Vagina (tissue), 2 donors: ENCODE results near the gene AMIGO2. TPM values are rescaled to one million over a fixed set of nuclear protein-coding genes. Genes with fewer than 3 reads are reported as not detected.

Experiments
- DNase-seq, 2 donors: peaks; one replicate each; pipeline ENCODE4 v3.0.0-alpha.2; 2017; ENCODE audit errors: extremely low spot score in 2 of 2
- H3K27ac ChIP-seq: fragments of 200-600 bp; sonication (generic); one replicate; pipeline ENCODE4 v1.5.1; 2019
- H3K27me3 ChIP-seq: fragments of 200-600 bp; sonication (generic); one replicate; pipeline ENCODE4 v1.5.1; 2019
- H3K36me3 ChIP-seq, 2 donors: fragments of 200-600 bp; sonication (generic); one replicate each; pipeline ENCODE4 v1.5.1; 2017 to 2019
- H3K4me1 ChIP-seq: fragments of 200-600 bp; sonication (generic); one replicate; pipeline ENCODE4 v1.5.1; 2019
- H3K4me3 ChIP-seq, 2 donors: fragments of 200-600 bp; sonication (generic); 1 replicate in 1 of 2; 2 replicates in 1 of 2; pipeline ENCODE4 v1.5.1; 2016 to 2019
- H3K9me3 ChIP-seq: fragments of 200-600 bp; sonication (generic); one replicate; pipeline ENCODE4 v1.5.1; 2019
- CTCF ChIP-seq, 3 experiments: fragments of 450-650 bp in 2 of 3; fragments of 200-600 bp in 1 of 3; sonication (generic) in 1 of 3; IDR thresholded peaks; one replicate each; pipeline ENCODE4 v1.5.1; 2017 to 2019; ENCODE audit warnings: antibody characterized with exemption in 3 of 3, mild to moderate bottlenecking in 2 of 3, moderate library complexity in 2 of 3
- POLR2A ChIP-seq, 2 donors: fragments of 450-650 bp; IDR thresholded peaks; one replicate each; pipeline ENCODE4 v1.6.1; 2017; ENCODE audit warnings: antibody characterized with exemption in 2 of 2, mild to moderate bottlenecking in 2 of 2, moderate library complexity in 2 of 2
- POLR2AphosphoS5 ChIP-seq, 2 donors: sonication (generic); formaldehyde crosslinking; IDR thresholded peaks; one replicate each; pipeline ENCODE4 v1.9.0; 2017; ENCODE audit warnings: antibody characterized with exemption in 2 of 2, mild to moderate bottlenecking in 2 of 2, low read depth in 1 of 2; ENCODE audit not compliant: insufficient read depth in 1 of 2
- intact Hi-C: fragments of 100-400 bp; cut with DNase I; formaldehyde crosslinking; loops from one replicate; pipeline ENCODE4 v1.15.1; 2023
- total RNA-seq: library from RNA; depleted of rRNA; stranded (reverse); fragments of >200 nt; gene quantifications from one replicate; pipeline ENCODE4 v1.2.3, GENCODE V29; 2016

The AMIGO2 gene
- total RNA-seq: 20.4 TPM

- no peak for DNase-seq
- H3K27me3 ChIP-seq: no peaks in the 10 kb centered on the region
Observed at GRCh38 chr12:47079468-47079980, at the start of gene AMIGO2, which contains the start of gene PCED1B. TSS of gene AMIGO2 (minus strand) at chr12:47079959. CDS start at chr12:47079002, 957 bp downstream. TSS of gene PCED1B (plus strand) at chr12:47079621. CDS start at chr12:47235064, 155,443 bp downstream.

GRCh38 chr12:47126246-47126645, 46.5 kb upstream of the AMIGO2 start:
- Histone ChIP-seq H3K9me3 (no peaks in the 10 kb centered on the region), H3K27ac (no peak overlapping the region), H3K4me1 (no peaks in the 10 kb centered on the region), H3K27me3 (no peaks in the 10 kb centered on the region), H3K4me3 (no peak overlapping the region), H3K36me3 (no peaks in the 10 kb centered on the region)
- TF ChIP-seq POLR2A (IDR thresholded peaks at IDR 0.05) (no peak), POLR2AphosphoS5 (IDR thresholded peaks at IDR 0.05; ENCODE audit: insufficient read depth in 1 of 2, low read depth in 1 of 2) (no peak), CTCF (IDR thresholded peaks at IDR 0.05) (no peak)
- no peak for DNase-seq
- intact Hi-C loops: no loop called here

More at GRCh38 chr12:47079468-47079980, at the start of gene AMIGO2, which contains the start of gene PCED1B:
- Histone ChIP-seq H3K36me3 (no peaks in the 10 kb centered on the region), H3K4me1 (peaks cover 53% of the 10 kb centered on the region), H3K27ac (peak within 1 kb of the TSS; percentile 96), H3K9me3 (no peaks in the 10 kb centered on the region), H3K4me3 (peak within 1 kb of the TSS; percentile 67 to 77)
- TF ChIP-seq CTCF (IDR thresholded peaks at IDR 0.05): no peak
- no peak for TF ChIP-seq POLR2A (IDR thresholded peaks at IDR 0.05)
- no peak for TF ChIP-seq POLR2AphosphoS5 (IDR thresholded peaks at IDR 0.05; ENCODE audit: insufficient read depth in 1 of 2, low read depth in 1 of 2)
- intact Hi-C loops: loop anchor here (5.0 kb wide), 1 partner anchor 298 kb away; no protein-coding TSS in a partner anchor

- Histone ChIP-seq H3K27ac (no peak overlapping the region), H3K9me3 (no peaks in the 10 kb centered on the region), H3K4me1 (no peaks in the 10 kb centered on the region), H3K36me3 (no peaks in the 10 kb centered on the region), H3K4me3 (no peak overlapping the region), H3K27me3 (no peaks in the 10 kb centered on the region)
- no peak for TF ChIP-seq POLR2A (IDR thresholded peaks at IDR 0.05)
- TF ChIP-seq POLR2AphosphoS5 (IDR thresholded peaks at IDR 0.05; ENCODE audit: insufficient read depth in 1 of 2, low read depth in 1 of 2): no peak
- no peak for TF ChIP-seq CTCF (IDR thresholded peaks at IDR 0.05)
- no peak for DNase-seq
- intact Hi-C loops: no loop called here
Observed at GRCh38 chr12:47124451-47124850, 44.7 kb upstream of the AMIGO2 start.

GRCh38 chr12:47123730-47124129, 44.0 kb upstream of the AMIGO2 start:
- Histone ChIP-seq H3K4me1 (no peaks in the 10 kb centered on the region), H3K27ac (no peak overlapping the region), H3K9me3 (no peaks in the 10 kb centered on the region), H3K36me3 (no peaks in the 10 kb centered on the region), H3K4me3 (no peak overlapping the region), H3K27me3 (no peaks in the 10 kb centered on the region)
- TF ChIP-seq POLR2A (IDR thresholded peaks at IDR 0.05) (no peak), POLR2AphosphoS5 (IDR thresholded peaks at IDR 0.05; ENCODE audit: insufficient read depth in 1 of 2, low read depth in 1 of 2) (no peak), CTCF (IDR thresholded peaks at IDR 0.05) (no peak)
- DNase-seq: no peak
- intact Hi-C loops: no loop called here

GRCh38 chr12:47122602-47123001, 42.8 kb upstream of the AMIGO2 start:
- Histone ChIP-seq H3K36me3 (no peaks in the 10 kb centered on the region), H3K9me3 (no peaks in the 10 kb centered on the region), H3K4me1 (no peaks in the 10 kb centered on the region), H3K27me3 (no peaks in the 10 kb centered on the region), H3K4me3 (no peak overlapping the region), H3K27ac (no peak overlapping the region)
- no peak for DNase-seq
- TF ChIP-seq POLR2AphosphoS5 (IDR thresholded peaks at IDR 0.05; ENCODE audit: insufficient read depth in 1 of 2, low read depth in 1 of 2) (no peak), CTCF (IDR thresholded peaks at IDR 0.05) (no peak), POLR2A (IDR thresholded peaks at IDR 0.05) (no peak)
- intact Hi-C loops: no loop called here
